Breast epithelium (tissue), 4 donors: ENCODE data around the gene CCDC183. TPM values are rescaled to one million over a fixed set of nuclear protein-coding genes. Genes with fewer than 3 reads are reported as not detected.
"Not testable (repeated sequence)": the region's sequence is repeated elsewhere in the genome, so short reads cannot be mapped to it uniquely, and the experiment has no call there.

Experiments
- DNase-seq, 2 donors: peaks; one replicate each; pipeline ENCODE4 v3.0.0-alpha.2; 2019; ENCODE audit warnings: low spot score in 2 of 2
- H3K27ac ChIP-seq, 2 donors: fragments of 200-600 bp; sonication (generic) in 1 of 2; one replicate each; pipeline ENCODE4 v1.5.1; 2016 to 2019; ENCODE audit warnings: mild to moderate bottlenecking in 1 of 2
- H3K27me3 ChIP-seq, 2 donors: fragments of 200-600 bp; sonication (generic) in 1 of 2; one replicate each; pipeline versions ENCODE4 v1.5.1 to v1.6.0; 2017 to 2019; ENCODE audit warnings: control low read depth in 1 of 2, mild to moderate bottlenecking in 1 of 2
- H3K36me3 ChIP-seq: fragments of 200-600 bp; one replicate; pipeline ENCODE4 v1.5.1; 2019
- H3K4me1 ChIP-seq, 2 donors: fragments of 200-600 bp; sonication (generic); one replicate each; pipeline ENCODE4 v1.5.1; 2016 to 2019; ENCODE audit warnings: control low read depth in 1 of 2
- H3K4me3 ChIP-seq, 3 donors: fragments of 200-600 bp; sonication (generic); 1 replicate in 2 of 3; 2 replicates in 1 of 3; pipeline ENCODE4 v1.5.1; 2016 to 2019; ENCODE audit warnings: mild to moderate bottlenecking in 3 of 3, moderate library complexity in 2 of 3
- H3K9me3 ChIP-seq, 2 donors: fragments of 200-600 bp; sonication (generic) in 1 of 2; one replicate each; pipeline ENCODE4 v1.5.1; 2016 to 2019; ENCODE audit warnings: control low read depth in 1 of 2
- POLR2A ChIP-seq: fragments of 450-650 bp; IDR thresholded peaks from one replicate; pipeline ENCODE4 v1.6.1; 2016; ENCODE audit warnings: antibody characterized with exemption, mild to moderate bottlenecking, moderate library complexity
- POLR2AphosphoS5 ChIP-seq, 3 donors: sonication (generic); formaldehyde crosslinking; IDR thresholded peaks; one replicate each; pipeline ENCODE4 v1.6.1; 2017; ENCODE audit warnings: antibody characterized with exemption in 3 of 3
- intact Hi-C: fragments of 100-400 bp; cut with DNase I; formaldehyde crosslinking; loops from one replicate; pipeline ENCODE4 v1.15.1; 2023; ENCODE audit warnings: low total_unique reads
- total RNA-seq, 3 donors: library from RNA; depleted of rRNA; stranded (reverse); fragments of >200 nt; gene quantifications; one replicate each; pipeline ENCODE4 v1.1.0, GENCODE V29; 2016
- TF ChIP-seq, protein P1 (sequence below), 3 donors: fragments of 450-650 bp; IDR thresholded peaks; one replicate each; pipeline ENCODE4 v1.5.1; 2016 to 2017; ENCODE audit warnings: antibody characterized with exemption in 3 of 3, mild to moderate bottlenecking in 3 of 3, moderate library complexity in 3 of 3

CCDC183 gene
- total RNA-seq, 3 donors from 2014 or later = 0.64 to 5.7 (median 5.6) TPM

GRCh38 chr9:136786451-136786850 lies 9.7 kb upstream of the CCDC183 start:
- DNase-seq = no peak
- Histone ChIP-seq H3K27ac (peak overlapping the region in 1 of 2 donors; percentile 29), H3K36me3 (no peaks in the 10 kb centered on the region), H3K4me3 (no peak overlapping the region), H3K27me3 (no peaks in the 10 kb centered on the region), H3K4me1 (peaks cover 0 to 10% of the 10 kb centered on the region in 2 donors), H3K9me3 (no peaks in the 10 kb centered on the region)
- no peak for TF ChIP-seq POLR2AphosphoS5 (IDR thresholded peaks at IDR 0.05)
- no peak for TF ChIP-seq POLR2A
- TF ChIP-seq, protein P1, sequence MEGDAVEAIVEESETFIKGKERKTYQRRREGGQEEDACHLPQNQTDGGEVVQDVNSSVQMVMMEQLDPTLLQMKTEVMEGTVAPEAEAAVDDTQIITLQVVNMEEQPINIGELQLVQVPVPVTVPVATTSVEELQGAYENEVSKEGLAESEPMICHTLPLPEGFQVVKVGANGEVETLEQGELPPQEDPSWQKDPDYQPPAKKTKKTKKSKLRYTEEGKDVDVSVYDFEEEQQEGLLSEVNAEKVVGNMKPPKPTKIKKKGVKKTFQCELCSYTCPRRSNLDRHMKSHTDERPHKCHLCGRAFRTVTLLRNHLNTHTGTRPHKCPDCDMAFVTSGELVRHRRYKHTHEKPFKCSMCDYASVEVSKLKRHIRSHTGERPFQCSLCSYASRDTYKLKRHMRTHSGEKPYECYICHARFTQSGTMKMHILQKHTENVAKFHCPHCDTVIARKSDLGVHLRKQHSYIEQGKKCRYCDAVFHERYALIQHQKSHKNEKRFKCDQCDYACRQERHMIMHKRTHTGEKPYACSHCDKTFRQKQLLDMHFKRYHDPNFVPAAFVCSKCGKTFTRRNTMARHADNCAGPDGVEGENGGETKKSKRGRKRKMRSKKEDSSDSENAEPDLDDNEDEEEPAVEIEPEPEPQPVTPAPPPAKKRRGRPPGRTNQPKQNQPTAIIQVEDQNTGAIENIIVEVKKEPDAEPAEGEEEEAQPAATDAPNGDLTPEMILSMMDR (IDR thresholded peaks at IDR 0.05) = no peak
- intact Hi-C loops = no loop called here

DNA sequence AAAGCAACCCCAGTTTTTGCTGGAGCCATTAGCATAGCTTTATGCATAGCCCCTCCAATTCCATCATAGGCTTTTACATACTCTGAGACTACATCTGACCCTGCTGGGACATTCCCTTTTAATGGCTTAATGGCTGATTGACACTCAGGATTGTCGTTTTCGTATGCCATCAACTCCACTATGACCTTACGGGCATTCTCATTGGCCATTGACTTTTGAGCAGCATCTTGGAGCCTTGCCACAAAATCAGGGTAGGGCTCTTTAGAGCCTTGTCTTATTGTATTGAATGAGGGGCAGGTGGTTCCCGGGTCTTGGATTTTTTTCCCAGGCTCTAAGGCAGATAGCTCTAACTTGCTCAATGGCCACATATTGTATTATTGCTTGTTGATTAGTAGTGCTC lies 9.2 kb upstream of the CCDC183 start:
- intact Hi-C loops, H3K27ac ChIP-seq, H3K9me3 ChIP-seq, H3K4me3 ChIP-seq, DNase-seq, H3K4me1 ChIP-seq, H3K36me3 ChIP-seq, H3K27me3 ChIP-seq: not testable (repeated sequence)

DNA sequence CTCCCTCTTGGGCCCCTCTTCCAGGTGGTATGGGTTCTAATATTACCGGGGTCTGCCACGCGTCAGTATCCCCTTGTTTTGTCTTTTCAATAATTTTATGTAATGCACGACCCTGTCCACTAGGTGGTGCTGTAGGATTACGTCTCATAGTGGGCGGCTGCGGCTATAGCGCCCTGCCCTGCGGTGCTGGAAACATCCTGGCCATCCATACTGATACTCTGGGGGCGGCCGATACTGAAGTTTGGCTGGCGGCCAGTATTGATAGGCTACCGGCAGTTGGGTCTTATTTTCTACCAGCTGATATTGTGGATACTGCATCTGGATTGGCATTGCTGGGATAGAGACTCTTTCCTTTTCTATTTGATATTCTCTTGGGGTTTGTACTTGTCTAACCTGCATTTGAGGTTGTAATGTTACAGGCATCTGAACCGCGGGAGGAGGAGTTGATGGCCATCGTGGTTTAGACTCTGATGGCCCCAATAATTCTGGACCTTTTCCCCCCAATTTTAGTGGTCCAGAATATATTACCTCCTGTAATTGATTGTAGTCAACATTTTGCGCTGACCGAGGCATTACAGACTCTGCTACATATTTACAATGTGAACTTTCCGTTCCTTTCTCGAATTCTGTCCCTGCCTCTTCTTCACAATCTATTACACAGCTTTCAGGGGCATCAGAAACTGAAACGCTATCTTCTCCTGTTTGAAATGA lies 8.3 kb upstream of the CCDC183 start:
- peak in 1 of 3 donors; percentile 53 for TF ChIP-seq POLR2AphosphoS5 (IDR thresholded peaks at IDR 0.05)
- TF ChIP-seq, protein P1 (IDR thresholded peaks at IDR 0.05) = peak; percentile 83 to 89 (median 87)
- no peak for TF ChIP-seq POLR2A
- no peak for DNase-seq
- peaks cover 0 to 10% of the 10 kb centered on the region in 2 donors for H3K4me1 ChIP-seq
- H3K27ac ChIP-seq = no peak overlapping the region
- peak overlapping the region in 2 of 3 donors; percentile 21 to 39 for H3K4me3 ChIP-seq
- H3K36me3 ChIP-seq = no peaks in the 10 kb centered on the region
- intact Hi-C loops = no loop called here
- H3K9me3 ChIP-seq = no peaks in the 10 kb centered on the region
- H3K27me3 ChIP-seq = no peaks in the 10 kb centered on the region

DNA sequence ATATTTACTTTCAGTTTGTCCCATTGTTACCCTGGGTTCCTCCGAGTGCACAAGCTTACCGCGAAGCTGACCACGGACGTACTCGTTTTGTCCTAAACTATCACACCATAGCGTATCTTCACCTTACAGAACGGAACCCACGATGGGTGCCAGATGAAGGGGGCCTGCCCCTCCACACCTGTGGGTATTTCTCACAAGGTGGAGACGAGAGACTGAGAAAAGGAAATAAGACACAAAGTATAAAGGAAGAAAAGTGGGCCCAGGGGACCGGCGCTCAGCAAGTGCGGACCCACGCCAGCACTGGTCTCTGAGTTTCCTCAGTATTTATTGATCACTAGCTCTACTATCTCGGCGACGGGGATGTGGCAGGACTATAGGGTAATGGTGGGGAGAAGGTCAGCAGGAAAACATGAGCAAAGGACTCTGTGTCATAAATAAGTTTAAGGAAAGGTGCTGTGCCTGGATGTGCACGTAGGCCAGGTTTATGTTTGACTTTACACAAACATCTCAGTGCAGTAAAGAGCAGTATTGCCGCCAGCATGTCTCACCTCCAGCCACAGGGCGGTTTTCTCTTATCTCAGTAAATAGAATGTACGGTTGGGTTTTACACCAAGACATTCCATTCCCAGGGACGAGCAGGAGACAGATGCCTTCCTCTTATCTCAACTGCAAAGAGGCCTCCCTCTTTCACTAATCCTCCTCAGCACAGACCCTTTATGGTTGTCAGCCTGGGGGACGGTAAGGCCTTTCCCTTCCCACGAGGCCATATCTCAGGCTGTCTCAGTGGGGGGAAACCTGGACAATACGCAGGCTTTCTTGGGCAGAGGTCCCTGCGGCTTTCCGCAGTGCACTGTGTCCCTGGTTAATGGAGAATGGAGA lies 7.3 kb upstream of the CCDC183 start:
- H3K9me3 ChIP-seq, H3K27me3 ChIP-seq, H3K36me3 ChIP-seq, intact Hi-C loops, DNase-seq, H3K27ac ChIP-seq, H3K4me1 ChIP-seq: not testable (repeated sequence)
- H3K4me3 ChIP-seq = peak overlapping the region in 2 of 3 donors; percentile 6 to 21

DNA sequence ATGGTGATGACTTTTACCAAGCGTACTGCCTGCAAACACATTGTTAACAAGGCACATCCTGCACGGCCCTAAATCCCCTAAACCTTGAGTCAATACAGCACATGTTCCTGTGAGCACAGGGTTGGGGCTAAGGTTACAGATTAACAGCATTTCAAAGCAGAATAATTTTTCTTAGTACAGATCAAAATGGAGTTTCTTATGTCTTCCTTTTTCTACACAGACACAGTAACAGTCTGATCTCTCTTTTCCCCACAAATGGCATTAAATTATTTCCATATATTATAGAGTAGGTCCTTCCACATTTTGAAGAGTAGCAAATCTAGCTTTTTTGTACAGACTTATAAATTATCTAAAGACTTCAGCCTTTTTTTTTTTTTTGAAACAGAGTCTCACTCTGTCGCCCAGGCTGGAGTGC lies 6.6 kb upstream of the CCDC183 start:
- H3K27ac ChIP-seq = no peak overlapping the region
- no peak overlapping the region for H3K4me3 ChIP-seq
- no peaks in the 10 kb centered on the region for H3K36me3 ChIP-seq
- H3K4me1 ChIP-seq = peaks cover 0 to 10% of the 10 kb centered on the region in 2 donors
- no peak for DNase-seq
- intact Hi-C loops = no loop called here
- TF ChIP-seq POLR2A (no peak), POLR2AphosphoS5 (IDR thresholded peaks at IDR 0.05) (no peak)
- TF ChIP-seq, protein P1 (IDR thresholded peaks at IDR 0.05) = no peak
- H3K9me3 ChIP-seq = no peaks in the 10 kb centered on the region
- H3K27me3 ChIP-seq = no peaks in the 10 kb centered on the region
